NCI-H2196 (cell line): ENCODE data around the gene CDKN2B.
"Not testable (repeated sequence)": the region's sequence is repeated elsewhere in the genome, so short reads cannot be mapped to it uniquely, and the experiment has no call there.

ENCODE experiments used
- DNase-seq: peaks from one replicate; lab custom pipeline; 2025; ENCODE audit not compliant: unreplicated experiment; lab: John Stamatoyannopoulos, UW

CDKN2B gene

DNA sequence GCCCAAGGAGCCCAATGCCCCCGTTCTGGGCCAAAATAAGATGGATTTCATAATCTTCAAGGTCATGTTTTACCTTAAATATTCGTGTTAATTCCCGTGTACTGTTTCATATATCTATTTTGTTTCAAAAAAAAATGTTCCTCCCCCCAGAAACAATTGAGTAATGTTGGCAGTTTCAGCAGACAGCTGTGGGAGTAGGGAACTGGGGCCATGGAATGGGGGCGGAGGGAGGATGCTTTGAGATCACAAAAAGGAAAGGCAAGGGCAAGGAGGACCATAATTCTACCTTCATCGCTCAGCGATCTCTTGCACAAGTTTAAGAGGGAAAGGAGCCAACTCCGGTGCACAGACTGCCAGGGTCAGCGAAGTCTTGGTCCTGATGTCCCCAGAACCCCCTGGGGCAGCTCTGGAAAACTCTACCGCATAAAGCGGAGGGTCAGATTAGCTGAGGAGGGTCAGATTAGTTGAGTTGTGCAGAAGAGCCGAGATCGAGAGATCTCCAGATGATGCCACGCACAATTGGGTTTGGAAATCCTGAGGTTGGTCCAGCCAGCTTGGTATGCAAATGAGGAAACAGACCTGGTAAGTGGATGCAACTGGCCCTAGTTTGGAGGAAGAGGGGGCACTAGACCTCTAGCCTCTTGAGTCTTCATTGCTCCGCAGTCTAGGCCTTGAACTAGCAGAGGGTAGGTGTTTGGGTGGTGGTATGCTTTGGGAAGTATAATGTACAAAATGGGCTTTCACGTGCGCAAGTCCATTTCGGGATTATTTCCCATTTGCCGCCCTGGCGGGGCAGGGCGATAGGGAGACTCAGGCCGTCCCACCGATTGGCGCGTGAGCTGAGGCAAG is 38.9 kb downstream of the CDKN2B start:
- DNase-seq = no peak

DNA sequence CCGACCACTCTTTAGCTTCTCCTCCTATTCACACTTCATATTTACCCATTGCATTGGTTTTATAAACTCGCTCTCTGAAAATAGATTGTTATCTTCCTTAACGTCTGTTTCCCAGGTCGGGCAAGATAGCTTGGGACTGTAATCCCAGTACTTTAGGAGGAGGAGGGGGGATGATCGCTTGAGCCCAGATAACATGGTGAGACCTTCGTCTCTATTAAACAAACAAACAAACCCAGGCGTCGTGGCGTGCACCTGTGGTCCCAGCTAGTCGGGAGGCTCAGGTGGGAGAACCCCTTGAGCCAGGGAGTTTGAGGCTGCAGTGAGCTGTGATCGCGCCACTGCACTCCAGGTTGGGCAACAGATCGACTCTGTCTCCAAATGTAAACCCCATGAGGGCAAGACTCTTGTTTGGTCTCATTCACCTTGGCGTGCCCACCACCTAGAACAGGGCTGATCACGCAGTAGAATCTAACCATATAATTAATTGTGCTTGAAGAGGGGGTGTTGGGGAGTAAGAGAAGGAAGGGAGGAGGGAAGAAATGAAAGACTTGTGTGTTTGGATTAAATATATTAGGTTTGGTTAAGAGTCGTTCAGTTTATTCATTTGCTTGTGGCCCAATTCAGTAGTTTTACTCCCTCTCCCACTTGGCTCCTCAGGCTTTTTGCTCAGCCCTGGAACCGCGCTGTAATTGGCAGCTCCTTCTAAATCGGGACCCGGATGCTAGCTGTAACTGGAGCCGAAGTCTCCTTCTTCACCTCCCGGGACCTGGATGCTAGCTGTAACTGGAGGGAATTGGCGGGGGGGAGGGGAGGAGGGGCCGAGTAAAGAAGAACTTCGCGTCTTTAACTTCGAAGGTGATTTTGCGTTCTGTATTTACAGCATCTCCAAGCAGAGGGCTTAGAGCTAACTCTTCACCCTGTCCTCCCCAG is 39.8 kb downstream of the CDKN2B start:
- no peak for DNase-seq

DNA sequence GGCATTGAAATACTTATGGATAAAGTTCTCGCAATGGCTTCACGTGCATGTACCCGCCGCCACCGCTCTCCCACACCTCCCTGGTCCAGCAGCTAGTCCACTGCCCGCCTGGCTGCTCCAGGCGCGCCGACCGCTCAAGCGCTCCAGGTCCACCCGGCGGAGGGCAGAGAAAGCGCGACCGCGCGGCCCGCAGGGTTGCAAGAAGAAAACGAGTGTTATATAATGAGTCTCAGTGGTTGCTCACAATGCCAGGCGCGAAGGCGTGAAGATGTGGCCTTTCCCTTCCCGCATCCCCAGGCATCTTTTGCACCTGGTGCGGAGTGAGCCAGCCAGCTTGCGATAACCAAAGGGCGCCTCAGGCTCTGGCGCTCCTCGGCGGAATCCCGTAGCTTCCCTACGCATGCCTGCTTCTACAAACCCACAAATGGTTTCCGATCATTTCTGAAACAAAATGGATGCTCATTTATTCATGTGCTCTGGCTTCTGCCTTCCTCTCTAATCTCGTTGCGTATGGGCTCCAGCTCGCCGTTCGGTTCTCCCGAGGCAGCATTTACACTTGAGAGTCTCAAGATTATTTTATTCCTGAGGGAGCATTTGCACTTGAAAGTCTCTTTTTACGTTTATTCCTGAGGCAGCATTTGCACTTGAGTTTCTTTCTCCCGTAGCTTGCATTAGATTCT is 40.6 kb downstream of the CDKN2B start:
- DNase-seq = no peak

DNA sequence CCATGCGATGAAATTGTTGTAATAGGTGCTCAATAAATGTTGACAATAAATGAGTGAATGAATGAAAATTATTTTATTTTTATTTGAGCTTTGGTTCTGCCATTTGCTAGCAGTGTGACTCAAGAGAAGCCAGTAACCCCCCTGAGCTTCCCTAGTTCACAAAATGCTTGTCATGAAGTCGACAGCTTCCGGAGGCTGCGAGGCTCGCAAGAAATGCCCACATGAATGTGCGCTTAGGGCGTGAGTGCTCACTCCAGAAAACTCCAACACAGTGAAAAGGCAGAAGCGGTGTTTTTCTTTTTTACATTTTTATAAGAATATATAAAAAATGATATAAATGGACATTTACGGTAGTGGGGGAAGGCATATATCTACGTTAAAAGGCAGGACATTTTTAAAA is 41.4 kb downstream of the CDKN2B start:
- DNase-seq = no peak

DNA sequence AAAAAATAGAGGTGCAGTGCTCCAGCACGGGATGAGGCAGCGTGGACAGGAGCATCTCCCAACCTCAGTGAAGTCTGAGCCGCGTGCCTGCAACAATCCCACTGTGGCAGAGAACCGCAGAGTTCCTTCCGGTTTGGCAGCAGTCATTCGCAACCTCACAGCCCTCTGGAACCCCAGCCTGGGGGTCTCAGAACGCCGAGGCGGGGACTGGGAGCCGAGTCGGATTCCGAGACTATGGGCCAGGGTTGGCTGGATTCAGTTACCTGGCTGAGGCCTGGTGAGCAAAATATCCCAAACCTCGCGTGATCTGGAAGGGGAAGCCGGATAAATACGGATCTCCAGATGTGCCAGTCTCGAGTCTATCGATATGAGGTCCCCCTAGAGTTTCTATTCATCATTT is 41.9 kb downstream of the CDKN2B start:
- DNase-seq = no peak

DNA sequence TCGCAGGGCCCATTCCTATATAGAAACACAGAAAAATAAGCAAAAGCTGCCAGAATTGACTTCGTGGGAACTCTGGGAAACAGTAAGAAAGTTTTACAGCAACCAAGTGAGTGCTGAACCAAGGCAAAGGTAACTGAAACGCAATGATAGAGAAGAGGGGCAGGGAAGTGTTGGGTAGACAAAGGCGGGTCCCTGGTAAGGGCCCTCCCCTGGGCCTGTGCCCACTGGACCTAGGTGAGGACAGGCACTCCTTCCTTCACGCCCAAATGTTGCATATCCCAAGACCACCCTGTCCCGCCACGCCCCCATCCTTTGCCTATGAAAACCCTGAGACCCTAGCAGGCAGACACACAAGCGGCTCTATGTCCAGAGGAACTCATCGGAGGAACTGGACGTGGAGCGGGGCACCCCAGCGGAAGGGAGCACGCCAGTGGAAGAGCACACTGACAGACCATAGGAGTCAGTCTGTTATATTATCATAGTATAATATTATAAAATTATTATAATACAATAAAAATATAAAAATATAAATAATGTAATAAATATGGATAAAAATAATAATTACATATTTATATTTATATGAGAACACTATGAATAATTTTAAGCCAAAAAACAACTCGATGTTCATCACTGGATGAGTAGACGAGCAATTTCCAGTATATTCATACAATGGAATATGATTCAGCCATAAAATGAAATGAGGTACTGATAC is 42.8 kb downstream of the CDKN2B start:
- DNase-seq = no peak

DNA sequence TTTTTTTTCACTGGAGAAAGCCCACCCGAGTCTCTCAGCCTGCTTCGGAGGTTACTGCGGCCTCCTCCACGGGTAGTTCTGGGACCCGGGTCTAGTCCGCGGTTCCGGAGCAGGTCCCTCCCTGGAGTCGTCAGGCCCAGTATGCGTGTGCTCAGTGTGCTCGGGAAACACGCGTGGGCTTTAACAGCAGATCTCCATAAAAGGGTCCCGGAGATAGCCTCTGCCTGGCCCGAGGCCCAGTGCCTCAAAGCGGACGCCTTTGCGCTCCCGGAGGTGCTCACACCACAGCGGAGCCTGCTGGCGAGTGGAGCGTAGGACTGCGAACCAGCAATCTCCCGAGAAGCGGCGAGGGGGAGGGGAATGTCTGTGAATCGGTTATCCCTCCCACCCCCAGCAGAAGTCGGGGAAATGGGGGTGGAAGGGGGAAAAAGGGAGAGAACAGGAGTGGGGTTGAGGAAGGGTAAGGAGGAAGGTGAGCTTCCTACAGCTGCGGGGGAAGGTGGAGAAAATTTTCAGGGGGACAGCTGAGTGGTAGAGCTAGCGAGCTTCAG is 43.6 kb downstream of the CDKN2B start:
- DNase-seq = no peak

DNA sequence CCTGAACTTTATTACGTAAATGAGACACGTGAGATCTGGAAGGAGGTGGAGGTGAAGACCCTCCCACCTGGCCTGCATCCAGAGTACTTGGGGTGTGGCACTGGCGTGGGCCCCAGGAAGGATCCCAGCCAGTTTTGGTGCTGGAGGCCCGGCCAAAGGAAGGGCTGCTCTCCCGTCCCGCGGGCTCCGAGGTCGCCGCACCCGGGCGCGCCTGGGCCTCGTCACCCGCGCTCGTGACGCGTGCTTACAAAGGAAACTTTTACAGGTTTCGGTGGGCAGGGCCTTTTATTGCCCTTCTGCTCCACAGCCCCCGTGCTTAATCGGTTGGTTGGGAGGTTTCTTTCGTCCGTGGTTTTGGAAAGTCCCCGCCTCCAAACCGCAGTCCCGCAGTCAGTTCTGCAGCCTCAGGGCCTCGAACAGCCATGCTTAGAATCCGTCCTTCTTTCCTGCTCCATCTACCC is 44.1 kb downstream of the CDKN2B start:
- DNase-seq = no peak

DNA sequence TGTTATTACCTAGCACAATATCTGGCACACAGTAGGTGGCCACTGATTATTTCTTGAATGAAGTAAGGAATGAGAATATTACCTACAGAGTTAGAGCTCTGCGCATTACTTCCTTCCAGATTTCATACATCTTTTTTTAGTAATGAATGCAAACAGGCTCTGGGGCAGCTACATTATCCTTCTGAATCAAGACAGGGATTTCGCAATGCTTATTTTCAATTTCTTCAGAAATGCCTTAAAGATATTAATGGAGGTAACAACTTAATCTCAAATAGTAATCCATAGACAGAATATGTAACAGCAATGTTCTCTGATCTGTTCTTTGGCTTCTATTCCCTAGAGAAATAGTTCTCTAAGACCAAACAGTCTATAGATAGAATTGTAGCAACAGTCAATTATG is 47.5 kb downstream of the CDKN2B start:
- no peak for DNase-seq

DNA sequence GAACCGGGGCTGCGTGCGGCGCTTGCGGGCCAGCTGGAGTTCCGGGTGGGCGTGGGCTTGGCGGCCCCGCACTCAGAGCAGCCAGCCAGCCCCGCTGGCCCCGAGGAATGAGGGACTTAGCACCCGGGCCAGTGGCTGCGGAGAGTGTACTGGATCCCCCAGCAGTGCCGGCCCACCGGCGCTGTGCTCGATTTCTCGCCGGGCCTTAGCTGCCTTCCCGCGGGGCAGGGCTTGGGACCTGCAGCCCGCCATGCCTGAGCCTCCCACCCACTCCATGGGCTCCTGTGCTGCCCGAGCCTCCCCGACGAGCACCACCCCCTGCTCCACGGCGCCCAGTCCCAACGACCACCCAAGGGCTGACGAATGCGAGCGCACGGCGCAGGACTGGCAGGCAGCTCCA is 49.8 kb downstream of the CDKN2B start:
- DNase-seq = not testable (repeated sequence)

DNA sequence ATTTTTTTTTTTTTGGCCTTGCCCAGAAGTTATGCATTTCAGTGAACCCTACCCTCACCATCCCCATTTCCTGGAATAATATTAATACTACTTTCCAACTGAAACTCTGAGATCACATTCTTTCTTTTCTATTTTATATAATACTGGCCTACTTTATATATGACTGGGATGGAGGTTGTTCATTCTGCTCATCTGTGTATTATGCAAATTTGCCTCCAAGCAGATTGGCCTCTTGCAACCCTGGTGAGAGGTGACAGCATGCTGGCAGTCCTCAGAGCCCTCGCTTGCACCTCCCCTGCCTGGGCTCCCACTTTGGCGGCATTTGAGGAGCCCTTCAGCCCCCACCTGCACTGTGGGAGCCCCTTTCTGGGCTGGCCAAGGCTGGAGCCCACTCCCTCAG is 50.3 kb downstream of the CDKN2B start:
- DNase-seq = no peak
